Activated naive CD4-positive, alpha-beta T cell (primary cell): ENCODE results near the gene SMAD1.

ENCODE experiments used
- DNase-seq, 4 experiments: peaks; one replicate each; lab custom pipeline; 2025; lab: John Stamatoyannopoulos, UW

SMAD1 gene

GRCh38 chr4:145489556-145489955, 7.9 kb downstream of the SMAD1 start:
- DNase-seq = no peak

- no peak for DNase-seq
These were observed 8.7 kb downstream of the SMAD1 start for GRCh38 chr4:145490361-145490760.

- no peak for DNase-seq
These were observed 9.1 kb downstream of the SMAD1 start for GRCh38 chr4:145490796-145491195.

- no peak for DNase-seq
These were observed 10.7 kb downstream of the SMAD1 start for GRCh38 chr4:145492376-145492775.

GRCh38 chr4:145493166-145493565, 11.5 kb downstream of the SMAD1 start:
- DNase-seq = no peak

GRCh38 chr4:145494666-145495270, 13.1 kb downstream of the SMAD1 start:
- DNase-seq = no peak

- DNase-seq = no peak
These were observed 14.6 kb downstream of the SMAD1 start for GRCh38 chr4:145496292-145496691.

GRCh38 chr4:145497199-145498149, 15.8 kb downstream of the SMAD1 start:
- DNase-seq = no peak

- no peak for DNase-seq
These were observed 16.8 kb downstream of the SMAD1 start for GRCh38 chr4:145498430-145498829.

GRCh38 chr4:145501051-145501660, 19.5 kb downstream of the SMAD1 start:
- DNase-seq = no peak

GRCh38 chr4:145502809-145503208, 21.2 kb downstream of the SMAD1 start:
- no peak for DNase-seq

GRCh38 chr4:145503486-145504072, 21.9 kb downstream of the SMAD1 start:
- no peak for DNase-seq

- DNase-seq = no peak
These were observed 24.3 kb downstream of the SMAD1 start for GRCh38 chr4:145505995-145506394.

- no peak for DNase-seq
These were observed 26.0 kb downstream of the SMAD1 start for GRCh38 chr4:145507636-145508035.

- no peak for DNase-seq
These were observed 30.4 kb downstream of the SMAD1 start for GRCh38 chr4:145511913-145512522.

GRCh38 chr4:145513020-145513621, 31.5 kb downstream of the SMAD1 start:
- DNase-seq = no peak

GRCh38 chr4:145520172-145520571, 38.5 kb downstream of the SMAD1 start:
- no peak for DNase-seq

- no peak for DNase-seq
These were observed 39.6 kb downstream of the SMAD1 start for GRCh38 chr4:145521282-145521681.

GRCh38 chr4:145523117-145523516, 41.5 kb downstream of the SMAD1 start:
- no peak for DNase-seq

- no peak for DNase-seq
These were observed 42.9 kb downstream of the SMAD1 start for GRCh38 chr4:145524552-145524951.

- DNase-seq = no peak
These were observed 43.7 kb downstream of the SMAD1 start for GRCh38 chr4:145525291-145525740.

GRCh38 chr4:145527773-145528172, 46.1 kb downstream of the SMAD1 start:
- no peak for DNase-seq
